Measurements from ENCODE around the gene PAM.

GRCh38 chr5:102719886-102720285 is 35.2 kb upstream of the PAM start:
- TF ChIP-seq ZNF263 (CRISPR knock-in tag; IDR thresholded peaks at IDR 0.05) (no peak), NFRKB (IDR thresholded peaks at IDR 0.05) (no peak)
